ENCODE data around the gene TIMM17B. TPM values are rescaled to one million over a fixed set of nuclear protein-coding genes. Genes with fewer than 3 reads are reported as not detected.
"Not testable (repeated sequence)": the region's sequence is repeated elsewhere in the genome, so short reads cannot be mapped to it uniquely, and the experiment has no call there.

The TIMM17B gene
- total and polyA plus RNA-seq, 8 donors, result 29.5 to 41.0 (median 34.7) TPM

- intact Hi-C loops (cut with DNase I), result no loop called here
- H3K27ac ChIP-seq, result peak overlapping the region; percentile 31 to 63
- no peaks in the 10 kb centered on the region for H3K9me3 ChIP-seq
- TF ChIP-seq, protein P1, sequence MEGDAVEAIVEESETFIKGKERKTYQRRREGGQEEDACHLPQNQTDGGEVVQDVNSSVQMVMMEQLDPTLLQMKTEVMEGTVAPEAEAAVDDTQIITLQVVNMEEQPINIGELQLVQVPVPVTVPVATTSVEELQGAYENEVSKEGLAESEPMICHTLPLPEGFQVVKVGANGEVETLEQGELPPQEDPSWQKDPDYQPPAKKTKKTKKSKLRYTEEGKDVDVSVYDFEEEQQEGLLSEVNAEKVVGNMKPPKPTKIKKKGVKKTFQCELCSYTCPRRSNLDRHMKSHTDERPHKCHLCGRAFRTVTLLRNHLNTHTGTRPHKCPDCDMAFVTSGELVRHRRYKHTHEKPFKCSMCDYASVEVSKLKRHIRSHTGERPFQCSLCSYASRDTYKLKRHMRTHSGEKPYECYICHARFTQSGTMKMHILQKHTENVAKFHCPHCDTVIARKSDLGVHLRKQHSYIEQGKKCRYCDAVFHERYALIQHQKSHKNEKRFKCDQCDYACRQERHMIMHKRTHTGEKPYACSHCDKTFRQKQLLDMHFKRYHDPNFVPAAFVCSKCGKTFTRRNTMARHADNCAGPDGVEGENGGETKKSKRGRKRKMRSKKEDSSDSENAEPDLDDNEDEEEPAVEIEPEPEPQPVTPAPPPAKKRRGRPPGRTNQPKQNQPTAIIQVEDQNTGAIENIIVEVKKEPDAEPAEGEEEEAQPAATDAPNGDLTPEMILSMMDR (IDR thresholded peaks at IDR 0.05), result no peak
- DNase-seq, result peak in 3 of 4 donors; percentile 8 to 80 (median 13)
- no peaks in the 10 kb centered on the region for H3K27me3 ChIP-seq
- H3K36me3 ChIP-seq, result peaks cover 0 to 3% of the 10 kb centered on the region in 2 donors
- peak overlapping the region; percentile 33 to 61 for H3K4me3 ChIP-seq
- peak; percentile 62 for ATAC-seq
- H3K4me1 ChIP-seq, result no peaks in the 10 kb centered on the region
Observed at GRCh38 chrX:48890934-48891401, 6.6 kb downstream of the TIMM17B start.

DNA sequence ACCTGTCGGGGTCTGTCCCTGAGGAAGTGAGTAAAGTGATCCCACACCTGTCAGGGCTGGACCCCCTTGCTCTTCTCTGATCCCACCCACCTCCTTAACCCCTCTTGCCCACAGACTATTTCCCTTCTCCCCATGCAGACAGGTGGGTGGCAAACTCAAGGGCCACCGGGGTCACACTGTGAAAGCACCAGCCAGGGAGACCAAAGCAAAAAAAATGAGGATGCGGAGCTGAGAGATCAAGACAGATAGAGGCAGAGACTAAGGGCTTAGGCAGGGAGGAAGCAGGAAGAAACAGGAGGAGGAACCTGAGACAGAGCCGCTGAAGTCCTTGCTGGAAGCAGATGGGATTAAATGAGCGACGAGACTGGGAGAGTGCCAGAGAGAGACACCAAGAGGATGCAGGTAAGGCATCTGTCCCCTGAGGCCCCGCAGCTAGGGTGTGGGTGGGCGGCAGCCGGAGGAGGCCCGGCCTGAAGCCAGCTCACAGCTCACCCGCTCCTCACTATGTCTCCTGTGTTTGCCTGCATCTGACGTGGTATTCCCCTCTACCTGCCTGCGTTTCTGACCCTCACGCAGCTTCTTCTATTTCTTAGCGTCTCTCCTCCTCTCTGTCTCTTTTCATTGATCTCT, 7.2 kb downstream of the TIMM17B start:
- Histone ChIP-seq H3K36me3 (peaks cover 0 to 3% of the 10 kb centered on the region in 2 donors), H3K27me3 (no peaks in the 10 kb centered on the region), H3K4me3 (peak overlapping the region; percentile 33 to 61), H3K9me3 (no peaks in the 10 kb centered on the region), H3K27ac (no peak overlapping the region), H3K4me1 (no peaks in the 10 kb centered on the region)
- ATAC-seq (no peak), DNase-seq (no peak)
- intact Hi-C loops (cut with DNase I), result no loop called here
- TF ChIP-seq, protein P1 (IDR thresholded peaks at IDR 0.05), result no peak

- intact Hi-C loops (cut with DNase I), result not testable (repeated sequence)
Observed at GRCh38 chrX:48886586-48886985, 11.0 kb downstream of the TIMM17B start.

GRCh38 chrX:48883729-48884128, 13.8 kb downstream of the TIMM17B start:
- H3K4me3 ChIP-seq, result no peak overlapping the region
- intact Hi-C loops (cut with DNase I), result no loop called here
- ATAC-seq, result no peak
- TF ChIP-seq, protein P1 (IDR thresholded peaks at IDR 0.05), result no peak
- no peak overlapping the region for H3K27ac ChIP-seq
- H3K9me3 ChIP-seq, result no peaks in the 10 kb centered on the region
- no peaks in the 10 kb centered on the region for H3K36me3 ChIP-seq
- no peak for DNase-seq
- H3K27me3 ChIP-seq, result no peaks in the 10 kb centered on the region
- no peaks in the 10 kb centered on the region for H3K4me1 ChIP-seq

More at GRCh38 chrX:48886586-48886985, 11.0 kb downstream of the TIMM17B start:
- not testable (repeated sequence) for H3K27ac ChIP-seq, H3K9me3 ChIP-seq, DNase-seq, H3K36me3 ChIP-seq, H3K4me3 ChIP-seq, ATAC-seq, H3K27me3 ChIP-seq, H3K4me1 ChIP-seq

DNA sequence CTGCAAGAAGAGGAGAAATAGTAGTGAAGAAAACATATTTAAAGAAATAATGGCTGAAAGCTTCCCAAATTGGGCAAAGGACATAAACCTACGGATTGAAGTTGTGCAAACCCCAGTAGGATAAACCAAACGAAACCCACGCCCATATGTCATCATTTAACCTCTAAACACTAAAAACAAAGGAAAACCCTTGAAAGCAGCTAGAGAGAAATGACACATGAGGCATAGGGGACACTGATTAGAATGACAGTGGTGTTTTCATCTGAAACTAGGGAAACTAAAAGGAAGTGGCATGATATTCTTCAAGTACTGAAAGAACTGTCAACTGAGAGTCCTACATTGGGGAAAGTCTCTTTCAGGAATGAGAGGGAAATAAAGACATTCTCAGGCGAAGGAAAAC, 20.6 kb downstream of the TIMM17B start:
- DNase-seq; ATAC-seq; H3K9me3 ChIP-seq; H3K4me3 ChIP-seq; H3K27me3 ChIP-seq; intact Hi-C loops (cut with DNase I); H3K27ac ChIP-seq; H3K4me1 ChIP-seq; H3K36me3 ChIP-seq: not testable (repeated sequence)

GRCh38 chrX:48872017-48872416, 25.6 kb downstream of the TIMM17B start:
- H3K9me3 ChIP-seq; H3K4me1 ChIP-seq; H3K36me3 ChIP-seq; H3K27ac ChIP-seq; ATAC-seq; H3K27me3 ChIP-seq; intact Hi-C loops (cut with DNase I); DNase-seq; H3K4me3 ChIP-seq: not testable (repeated sequence)

DNA sequence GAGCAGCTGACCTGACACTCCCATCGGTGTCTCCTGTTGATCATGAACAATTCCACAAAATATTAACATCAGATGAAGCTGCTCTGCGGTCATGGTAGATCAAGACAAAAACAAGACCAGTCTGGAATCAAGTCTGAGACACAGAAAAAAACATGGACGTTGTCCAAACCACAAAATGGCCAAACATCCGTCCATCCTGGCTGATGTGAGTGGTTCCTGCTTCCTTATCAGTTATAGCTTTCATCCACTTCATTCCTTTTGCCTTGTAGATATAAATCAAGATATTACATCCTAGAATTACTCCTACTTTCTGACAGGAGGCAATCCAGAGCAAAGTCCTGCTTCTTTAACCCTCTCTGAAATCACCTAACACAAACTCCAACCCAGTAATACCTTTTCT, 33.4 kb downstream of the TIMM17B start:
- no peak overlapping the region for H3K27ac ChIP-seq
- intact Hi-C loops (cut with DNase I), result no loop called here
- no peak for ATAC-seq
- H3K36me3 ChIP-seq, result no peaks in the 10 kb centered on the region
- H3K27me3 ChIP-seq, result no peaks in the 10 kb centered on the region
- H3K4me1 ChIP-seq, result no peaks in the 10 kb centered on the region
- H3K4me3 ChIP-seq, result no peak overlapping the region
- TF ChIP-seq, protein P1 (IDR thresholded peaks at IDR 0.05), result no peak
- no peaks in the 10 kb centered on the region for H3K9me3 ChIP-seq
- no peak for DNase-seq

All from left lung (tissue), 10 donors.